Colon (tissue), 2 donors: ENCODE data around the gene UBA52.

ENCODE experiments used
- FAIRE-seq: peaks from 2 replicates; lab custom pipeline; 2012; peaks lifted over from hg19 to GRCh38; lab: Jason Lieb, UNC
- donor health status: control.
- donor health status: control.

The UBA52 gene

GRCh38 chr19:18608805-18609716, 37.4 kb downstream of the UBA52 start:
- no peak for FAIRE-seq

DNA sequence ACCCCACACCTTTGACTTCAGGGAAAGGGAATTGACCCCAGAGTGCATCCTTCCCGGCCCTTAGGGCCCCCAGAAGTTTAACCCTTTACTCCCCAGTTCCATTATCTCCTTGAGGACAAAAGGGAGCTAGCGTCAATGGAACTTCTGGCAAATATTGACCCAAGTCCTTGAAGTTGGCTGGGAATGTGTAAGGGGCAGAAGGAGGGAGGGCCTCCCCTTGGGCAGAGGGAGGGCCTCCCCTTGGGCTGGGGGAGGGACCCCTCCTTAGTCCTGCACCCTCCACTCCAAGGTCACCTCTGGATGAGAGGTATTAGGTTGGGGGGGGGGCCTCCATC, 38.0 kb downstream of the UBA52 start:
- no peak for FAIRE-seq

- FAIRE-seq, result no peak
These were observed 38.5 kb downstream of the UBA52 start for GRCh38 chr19:18610245-18610555.

DNA sequence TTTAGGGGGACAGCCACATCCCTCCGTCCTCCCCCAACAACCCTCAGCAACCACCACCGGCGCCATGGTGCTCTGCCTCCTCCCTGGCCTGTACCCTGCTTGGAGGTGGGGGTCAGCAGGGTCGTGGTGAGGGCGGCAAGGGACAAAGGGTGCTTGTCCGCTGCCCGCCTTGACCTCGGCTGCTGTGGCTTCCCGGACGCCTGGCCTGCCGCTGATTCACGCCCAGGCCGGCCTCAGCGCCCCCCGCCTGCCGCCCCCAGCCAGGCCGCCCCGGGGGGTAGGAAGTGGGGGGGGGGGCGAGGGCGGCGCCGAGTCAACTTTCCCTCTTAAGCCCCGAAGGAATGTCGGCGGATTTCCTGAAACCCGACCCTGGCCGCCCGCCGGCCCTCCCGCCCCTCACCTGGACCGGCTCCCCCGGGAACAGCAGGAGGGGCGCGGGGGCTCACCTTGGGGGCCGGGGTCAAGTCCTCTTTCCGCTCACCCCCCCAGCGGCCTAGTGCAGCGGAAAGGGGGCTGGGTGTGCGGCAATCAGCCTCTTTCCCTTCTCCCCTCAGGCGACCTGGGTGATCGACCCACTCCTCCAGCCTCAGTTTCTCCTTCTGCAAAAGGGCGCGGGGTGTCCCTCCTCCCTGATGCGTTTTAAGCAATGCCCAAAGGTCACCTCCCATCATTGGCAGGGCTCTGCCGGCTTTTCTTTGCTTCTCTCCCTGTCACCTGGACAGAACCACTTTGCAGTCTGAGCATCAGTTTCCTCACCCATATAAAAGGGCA, 39.1 kb downstream of the UBA52 start:
- no peak for FAIRE-seq

DNA sequence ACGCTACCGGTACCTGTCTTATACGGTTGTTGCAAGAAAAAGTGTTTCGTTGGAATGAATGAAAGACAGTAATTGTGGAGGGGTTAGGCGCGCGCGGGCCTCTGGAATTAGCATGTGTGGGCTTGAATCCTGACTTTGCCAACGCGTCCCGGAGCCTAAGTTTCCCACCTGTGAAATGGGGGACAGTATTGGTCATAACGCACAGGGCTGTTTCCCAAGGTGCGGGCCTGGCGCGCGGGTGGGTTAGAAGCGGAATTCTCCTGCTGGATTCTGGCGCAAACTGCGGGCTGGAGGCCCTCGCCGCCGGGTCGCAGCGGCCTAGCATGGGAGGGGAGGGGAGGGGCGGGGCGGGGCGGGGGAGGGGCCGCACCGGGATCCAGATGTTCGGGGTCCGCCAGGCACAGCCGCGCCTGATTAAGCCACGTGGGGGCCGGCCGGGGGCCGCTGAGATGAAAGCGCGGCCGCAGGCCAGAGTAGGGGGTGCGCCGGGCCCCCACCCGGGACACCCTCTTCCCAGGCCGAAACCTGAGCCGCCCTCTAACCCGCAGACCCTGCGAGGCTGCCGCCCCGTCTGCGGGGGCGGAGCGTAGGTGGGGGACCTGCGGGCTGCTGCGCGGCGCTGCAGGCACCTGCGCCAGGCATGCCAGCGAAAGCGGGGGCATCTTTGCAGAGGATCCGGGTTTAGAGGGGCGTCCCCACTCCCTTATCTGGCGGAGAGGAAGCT, 39.8 kb downstream of the UBA52 start:
- FAIRE-seq, result no peak

- FAIRE-seq, result no peak
These were observed 40.6 kb downstream of the UBA52 start for GRCh38 chr19:18612051-18612771.

- no peak for FAIRE-seq
These were observed 41.3 kb downstream of the UBA52 start, which contains the start of gene TMEM59L for GRCh38 chr19:18612772-18613588. Gene TMEM59L, plus strand, starts transcription at chr19:18612870. Its CDS starts 89 bp downstream, at chr19:18612959.

DNA sequence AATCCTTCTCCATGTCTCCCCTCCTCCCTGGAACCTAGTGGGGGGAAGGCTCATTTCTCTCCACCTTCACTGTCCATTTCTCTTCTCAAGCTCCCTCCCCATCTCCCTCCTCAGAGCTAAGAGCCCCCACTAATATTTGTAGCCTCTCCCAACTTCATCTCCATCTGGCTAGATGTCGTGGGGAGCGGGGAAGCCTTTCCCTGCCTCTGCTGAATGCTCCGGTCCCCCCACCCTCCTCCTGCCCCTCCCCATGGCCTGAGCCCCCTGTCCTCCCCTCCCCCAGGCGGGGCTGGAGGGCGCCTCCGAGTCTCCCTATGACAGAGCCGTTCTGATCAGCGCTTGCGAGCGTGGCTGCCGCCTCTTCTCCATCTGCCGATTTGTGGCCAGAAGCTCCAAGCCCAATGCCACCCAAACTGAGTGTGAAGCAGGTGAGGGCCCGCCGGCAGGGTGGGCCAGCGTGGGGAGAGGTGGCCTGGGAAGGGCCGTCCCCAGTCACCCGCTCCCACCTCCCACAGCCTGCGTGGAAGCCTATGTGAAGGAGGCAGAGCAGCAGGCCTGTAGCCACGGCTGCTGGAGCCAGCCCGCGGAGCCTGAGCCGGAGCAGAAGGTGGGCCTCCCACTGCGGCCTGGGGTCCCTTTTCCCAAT, 42.1 kb downstream of the UBA52 start:
- FAIRE-seq, result no peak

DNA sequence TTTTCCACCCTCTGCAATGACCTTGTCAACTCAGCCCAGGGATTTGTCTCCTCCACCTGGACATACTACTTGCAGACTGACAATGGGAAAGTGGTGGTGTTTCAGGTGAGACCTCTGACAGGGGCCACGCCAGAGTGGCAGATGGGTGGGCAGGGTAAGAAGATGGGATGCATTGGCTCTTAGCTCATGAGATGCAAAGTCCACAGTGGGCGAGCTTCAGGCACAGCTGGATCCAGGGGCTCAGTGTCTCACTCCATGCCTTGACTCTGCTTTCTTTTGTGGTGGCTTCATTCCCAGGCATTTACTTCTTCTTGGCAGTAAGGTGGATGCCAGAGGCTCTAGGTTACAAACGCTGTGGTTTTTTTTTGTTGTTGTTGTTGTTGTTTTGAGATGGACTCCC, 44.4 kb downstream of the UBA52 start:
- no peak for FAIRE-seq

DNA sequence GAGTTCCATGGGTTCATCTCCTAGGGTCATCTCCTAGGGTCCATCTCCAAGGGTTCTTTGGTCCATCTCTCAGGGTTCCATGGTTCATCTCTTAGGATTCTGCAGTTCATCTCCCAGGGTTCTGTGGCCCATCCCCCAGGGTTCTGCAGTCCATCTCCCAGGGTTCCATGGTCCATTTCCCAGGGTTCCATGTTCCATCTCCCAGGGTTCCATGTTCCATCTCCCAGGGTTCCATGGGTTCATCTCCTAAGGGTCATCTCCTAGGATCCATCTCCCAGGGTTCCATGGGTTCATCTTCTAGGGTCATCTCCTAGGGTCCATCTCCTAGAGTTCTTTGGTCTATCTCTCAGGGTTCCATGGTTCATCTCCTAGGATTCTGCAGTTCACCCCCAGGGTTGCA, 45.9 kb downstream of the UBA52 start:
- no peak for FAIRE-seq

DNA sequence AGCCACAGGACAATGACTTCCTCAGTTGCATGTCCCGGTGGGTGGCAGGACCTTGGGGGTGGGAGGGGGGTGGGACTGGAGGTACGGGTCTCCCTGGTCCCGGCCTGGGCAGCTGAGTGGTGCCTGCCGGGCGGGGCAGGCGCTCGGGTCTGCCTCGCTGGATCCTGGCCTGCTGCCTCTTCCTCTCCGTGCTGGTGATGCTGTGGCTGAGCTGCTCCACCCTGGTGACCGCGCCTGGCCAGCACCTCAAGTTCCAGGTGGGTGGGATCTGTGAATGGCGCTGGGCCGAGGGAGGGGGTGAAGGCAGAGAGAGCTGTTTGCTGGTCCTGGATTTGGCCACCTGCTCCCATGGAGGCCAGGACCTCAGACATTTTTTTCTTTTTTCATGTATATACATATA, 46.6 kb downstream of the UBA52 start:
- FAIRE-seq, result no peak

GRCh38 chr19:18620311-18620710, 48.7 kb downstream of the UBA52 start:
- FAIRE-seq, result no peak

- no peak for FAIRE-seq
These were observed 49.2 kb downstream of the UBA52 start for GRCh38 chr19:18620902-18621301.

DNA sequence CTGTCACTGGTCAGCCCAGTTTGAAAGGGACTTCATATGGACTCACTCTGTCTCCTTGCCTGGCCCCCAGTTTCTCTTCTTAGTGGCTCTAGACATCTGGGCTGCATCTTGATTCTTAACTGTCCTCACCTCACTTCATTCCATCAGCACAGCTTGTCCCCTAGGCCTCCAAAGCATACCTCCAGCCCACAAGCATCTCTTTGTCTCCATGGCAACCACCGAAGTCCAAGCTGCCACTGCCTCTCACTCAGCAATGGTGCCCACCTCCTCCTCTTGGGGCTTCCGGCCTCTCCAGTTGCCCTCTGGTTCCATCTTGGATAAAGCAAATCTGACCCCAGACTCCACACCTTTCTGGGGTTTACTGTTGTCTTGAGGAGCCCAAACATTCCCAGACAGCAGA, 55.2 kb downstream of the UBA52 start:
- FAIRE-seq, result no peak
